HG03097 (cell line): ENCODE results near the gene DICER1.

Experiments
- ATAC-seq: cut with Tn5 transposase; IDR thresholded peaks from one replicate; pipeline ENCODE4 v1.9.1; 2021; ENCODE audit not compliant: unreplicated experiment, low FRiP score

The DICER1 gene

DNA sequence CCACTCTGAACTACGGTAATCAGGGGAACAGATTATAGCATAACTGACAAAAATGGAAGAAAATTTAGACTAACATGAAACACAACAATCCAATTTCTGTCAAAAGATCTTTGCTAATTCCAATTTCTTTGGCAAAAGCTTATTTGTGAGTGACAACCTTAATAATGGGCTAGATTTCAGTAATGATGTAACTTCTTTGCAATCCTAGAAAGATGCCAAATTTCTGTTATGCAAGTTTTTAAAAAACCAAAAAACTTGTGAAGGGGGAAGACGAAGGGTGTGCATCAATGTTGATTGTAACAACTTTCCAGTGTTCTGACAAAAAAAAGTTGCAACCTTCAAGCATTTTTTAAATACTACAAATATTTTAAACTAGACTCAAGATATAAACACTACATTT, 59.9 kb downstream of the DICER1 start:
- no peak for ATAC-seq

DNA sequence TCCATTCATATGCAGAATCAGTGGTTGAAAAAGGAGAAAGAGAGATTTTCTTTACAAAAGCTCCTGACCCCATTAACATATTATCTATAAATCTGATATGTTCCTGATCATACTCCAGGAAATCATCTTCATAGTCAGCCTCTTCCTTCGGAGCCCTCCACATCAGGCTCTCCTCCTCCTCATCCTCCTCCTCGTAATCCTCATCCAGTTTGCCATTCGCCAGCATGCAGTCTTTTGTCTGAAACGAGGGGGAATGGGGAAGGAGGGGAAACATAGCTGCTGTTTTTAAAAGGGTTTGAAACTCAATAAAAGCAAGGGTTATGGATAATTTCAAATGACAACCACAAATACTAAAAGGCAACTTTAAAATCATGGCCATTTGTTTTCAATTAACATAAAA, 60.9 kb downstream of the DICER1 start:
- no peak for ATAC-seq

DNA sequence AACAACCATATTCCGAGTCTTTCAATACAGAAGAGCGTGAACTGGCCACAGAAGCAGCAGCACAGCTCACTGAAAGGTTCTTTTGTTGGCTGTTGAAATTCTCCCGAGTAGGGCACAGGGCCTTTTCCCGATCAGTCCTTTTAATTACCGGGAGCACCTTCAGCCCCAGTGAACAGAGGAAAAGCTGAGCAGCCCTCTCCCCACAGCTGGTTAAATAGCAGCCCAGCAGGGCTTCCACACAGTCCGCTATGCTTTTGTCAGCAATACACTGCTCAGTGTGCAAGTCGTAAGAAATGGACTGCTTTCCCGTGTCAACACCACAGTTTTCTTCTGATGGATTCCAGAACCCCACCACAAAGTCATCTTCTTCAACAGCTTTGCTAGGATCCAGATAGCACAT, 61.3 kb downstream of the DICER1 start:
- no peak for ATAC-seq

DNA sequence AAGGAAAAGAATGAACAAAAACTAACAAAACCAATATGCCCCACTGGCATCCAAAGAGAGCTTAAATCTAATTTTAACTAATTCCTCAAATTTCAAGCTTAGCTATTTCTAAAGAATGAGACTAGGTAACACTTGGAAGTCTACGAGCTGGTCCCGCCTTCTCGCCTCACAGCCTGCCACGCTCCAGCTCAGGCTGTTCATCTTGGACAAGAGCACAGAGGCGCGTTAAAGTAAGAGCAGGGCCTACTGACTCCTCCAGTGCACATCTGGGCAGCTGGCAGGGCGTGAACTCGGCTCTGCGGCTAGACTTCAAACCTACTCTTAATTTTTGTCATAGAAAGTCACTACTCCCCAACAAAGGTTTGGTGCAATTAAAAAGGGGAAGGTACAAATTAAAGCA, 64.6 kb downstream of the DICER1 start:
- ATAC-seq: no peak

DNA sequence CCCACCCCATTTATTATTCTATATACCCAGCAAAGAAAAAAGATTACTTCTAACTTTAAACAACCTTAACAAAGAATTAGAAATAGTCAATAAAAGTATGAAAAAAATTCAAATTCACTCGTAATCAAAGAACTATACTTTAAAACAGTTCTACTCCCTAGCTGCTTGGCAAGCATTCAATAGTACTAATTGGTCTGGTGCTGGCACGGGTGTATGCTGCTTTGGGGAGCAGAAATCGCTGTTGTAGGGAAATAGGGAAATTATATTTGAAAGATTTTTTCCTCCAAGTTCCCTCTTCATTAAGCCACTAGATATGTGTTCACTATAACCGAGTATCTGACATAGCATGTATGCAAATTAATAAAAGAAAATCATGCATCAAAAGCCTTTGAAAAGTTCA, 65.7 kb downstream of the DICER1 start:
- no peak for ATAC-seq

DNA sequence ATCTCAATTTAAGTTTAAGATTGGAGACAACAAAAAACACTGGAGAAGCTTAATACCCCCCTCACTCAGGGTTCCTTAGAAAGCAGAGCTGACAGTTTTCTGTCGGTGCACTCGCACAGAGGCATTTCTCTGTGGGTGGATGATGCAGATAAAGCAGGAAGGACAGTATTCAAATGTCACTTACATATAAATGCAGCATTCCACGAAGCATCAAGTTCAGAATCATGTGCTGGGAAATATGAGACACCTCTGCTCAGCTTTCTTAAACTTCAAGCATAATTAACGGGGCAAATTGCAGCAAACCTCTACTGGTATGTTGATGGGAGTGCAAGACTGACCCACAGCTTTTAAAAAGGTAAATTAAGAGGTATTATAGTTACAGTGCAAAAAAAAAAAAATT, 68.7 kb downstream of the DICER1 start:
- no peak for ATAC-seq

DNA sequence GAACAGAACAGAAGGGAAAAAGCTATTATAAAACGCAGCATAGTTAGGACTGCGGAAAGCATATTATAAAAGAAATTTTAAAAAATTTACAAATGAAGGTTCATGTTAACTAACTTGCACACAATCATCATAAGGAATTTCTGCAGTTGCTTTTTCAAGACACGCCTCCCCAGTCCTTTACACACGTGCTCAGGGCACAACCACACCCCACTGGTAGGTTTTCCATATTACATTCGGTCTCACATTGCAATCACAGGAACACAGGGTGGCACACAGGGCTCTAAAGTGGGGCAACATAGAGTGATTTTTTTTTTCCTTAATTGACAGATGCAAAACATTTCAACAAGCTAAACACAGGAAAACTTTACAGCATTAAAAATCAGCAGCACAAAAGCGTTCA, 69.7 kb downstream of the DICER1 start:
- ATAC-seq: no peak

DNA sequence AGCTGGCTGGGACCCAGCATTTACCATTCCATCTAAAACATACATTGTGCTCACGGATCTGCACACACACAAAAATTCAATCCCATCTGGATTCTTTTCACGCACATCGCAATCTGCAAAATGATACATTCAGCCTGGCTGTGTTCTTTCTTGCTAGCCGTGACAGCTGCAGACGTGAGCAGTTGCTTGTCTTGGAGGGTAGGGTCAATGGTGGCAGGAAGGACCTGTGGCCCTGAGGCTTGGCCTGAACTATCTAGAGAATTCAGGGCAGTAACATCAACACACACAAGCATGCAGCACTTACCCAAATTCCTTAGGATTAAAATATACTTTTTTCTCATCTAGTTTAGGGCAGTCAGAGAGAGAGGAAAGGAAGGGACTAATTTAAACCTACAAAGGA, 72.0 kb downstream of the DICER1 start:
- ATAC-seq: no peak

DNA sequence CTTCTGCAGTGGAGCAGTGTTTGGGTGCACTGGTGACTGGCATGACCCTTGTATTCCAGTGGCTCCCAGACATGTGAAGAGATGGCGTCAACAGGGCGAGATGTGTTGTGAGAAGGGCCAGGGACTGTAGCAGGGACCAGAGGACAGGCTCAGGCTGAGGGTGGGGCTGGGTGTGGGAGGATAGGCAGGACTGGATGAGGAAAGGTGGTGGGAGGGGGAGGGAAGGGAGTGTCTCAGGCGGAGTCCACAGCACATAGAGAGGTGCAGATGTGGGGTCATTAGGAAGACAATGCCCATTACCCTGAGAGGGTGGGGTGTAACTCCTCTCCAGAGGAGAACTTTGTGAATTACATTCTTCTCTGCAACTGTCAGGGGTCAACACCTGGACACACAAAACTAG, 78.5 kb downstream of the DICER1 start:
- no peak for ATAC-seq

DNA sequence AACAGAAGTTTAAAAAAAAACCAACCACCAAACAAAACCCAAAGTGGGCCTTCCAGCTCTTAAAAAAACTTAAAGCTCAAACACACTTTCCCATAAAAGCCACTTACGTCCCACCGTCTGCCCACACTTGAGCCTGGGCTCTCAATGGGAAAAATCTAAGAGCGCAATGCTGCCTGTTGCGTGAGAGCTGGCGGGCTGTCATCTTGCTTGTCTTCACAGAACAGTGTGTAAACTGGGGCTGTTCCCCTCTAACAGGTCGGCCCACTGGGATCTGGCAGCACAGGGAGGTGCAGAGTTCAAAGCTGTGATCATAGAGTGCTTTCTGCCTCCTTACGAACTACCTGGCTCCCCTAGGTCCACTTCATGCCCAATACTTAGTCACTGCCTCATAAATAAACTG, 80.0 kb downstream of the DICER1 start:
- no peak for ATAC-seq

DNA sequence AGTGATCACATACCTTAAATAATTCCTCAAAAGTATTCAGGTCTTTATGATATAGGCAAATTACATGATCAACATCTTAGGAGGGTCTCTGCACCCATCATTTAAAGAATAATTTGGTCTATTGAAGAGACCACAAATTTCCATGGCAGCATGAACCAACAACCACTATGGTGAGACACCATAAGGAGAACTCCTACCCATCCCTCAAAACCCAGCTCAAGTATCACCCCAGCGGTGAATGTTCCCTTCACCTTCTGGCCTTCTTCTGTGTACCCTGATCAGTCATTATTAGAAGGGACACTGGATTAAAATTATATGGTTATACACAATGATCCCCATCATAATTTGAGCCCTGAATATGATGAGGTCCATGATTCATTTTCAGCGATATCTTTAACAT, 81.5 kb downstream of the DICER1 start:
- no peak for ATAC-seq

DNA sequence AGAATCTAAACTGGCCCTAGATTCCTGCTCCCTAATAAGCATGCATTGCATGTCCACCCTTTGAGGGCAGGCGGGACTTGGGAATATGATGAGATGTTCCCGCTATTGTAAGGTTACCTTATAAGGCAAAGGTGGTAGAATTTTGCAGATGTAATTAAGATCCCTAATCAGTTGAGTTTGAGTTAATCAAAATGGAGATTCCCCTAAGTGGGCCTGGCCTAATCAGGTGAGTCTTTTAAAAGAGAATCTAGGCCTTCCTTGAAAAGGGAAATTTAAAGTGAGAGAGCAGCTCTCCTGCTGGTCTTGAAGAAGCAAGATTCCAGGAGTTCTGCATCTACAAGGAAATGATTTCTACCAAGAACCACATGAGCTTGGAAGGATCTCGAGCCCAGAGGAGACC, 83.4 kb downstream of the DICER1 start:
- no peak for ATAC-seq

DNA sequence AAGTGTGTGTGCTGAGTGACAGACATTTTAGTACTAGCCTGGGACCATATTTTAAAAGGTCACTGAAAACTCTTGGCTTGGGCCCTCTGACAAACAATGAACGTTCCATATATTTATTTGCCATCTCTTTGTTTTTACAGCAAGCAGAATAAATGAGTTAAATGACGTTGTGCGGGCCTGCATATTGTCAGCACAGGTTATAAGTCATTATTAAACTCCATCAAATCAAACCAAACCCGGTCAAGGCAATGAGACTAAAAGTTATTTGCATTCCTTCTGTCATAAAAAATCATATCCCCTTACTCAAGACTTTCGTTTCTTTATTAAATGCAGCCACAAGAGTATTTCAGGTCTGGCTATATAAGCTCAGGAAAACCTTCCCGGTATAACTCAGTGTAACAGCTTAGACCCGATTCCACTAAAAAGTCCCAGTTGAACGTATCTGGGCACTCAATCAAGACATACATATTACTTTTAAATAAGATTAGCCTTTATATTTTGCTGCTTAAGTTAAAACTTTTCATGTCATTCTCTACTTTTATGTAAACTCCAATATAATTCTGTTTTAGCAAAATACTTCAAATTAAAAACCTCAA, 84.9 kb downstream of the DICER1 start:
- no peak for ATAC-seq

DNA sequence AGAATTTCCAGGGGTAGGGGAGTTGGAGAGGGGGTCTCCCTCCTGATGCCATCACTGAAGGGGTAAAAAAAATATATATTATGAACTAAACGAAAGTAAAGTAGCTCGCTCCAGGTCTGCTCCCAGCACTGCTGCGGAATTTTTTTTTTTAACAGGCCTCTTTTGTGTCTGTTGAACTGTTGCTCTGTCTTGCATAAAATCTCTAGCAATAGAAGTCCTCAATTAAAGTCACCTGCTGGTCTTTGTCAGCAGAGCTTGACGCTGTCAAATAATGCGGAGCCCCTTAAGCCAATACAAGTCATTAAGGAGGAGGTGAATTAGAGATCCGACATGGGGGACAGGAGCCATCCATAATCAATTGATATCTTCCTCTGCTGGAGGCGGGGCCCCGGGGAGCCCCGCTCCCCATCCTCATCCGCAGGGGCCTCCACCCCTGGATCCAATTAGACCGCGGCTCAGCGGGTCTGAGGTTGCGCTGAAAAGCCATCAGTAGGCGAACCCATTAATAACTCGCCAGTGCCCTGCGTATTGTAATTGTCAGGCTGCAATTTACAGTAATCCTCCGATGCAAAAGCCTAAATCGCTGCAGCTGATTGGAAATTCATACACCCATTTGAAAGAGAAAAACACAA, 85.6 kb downstream of the DICER1 start:
- no peak for ATAC-seq

DNA sequence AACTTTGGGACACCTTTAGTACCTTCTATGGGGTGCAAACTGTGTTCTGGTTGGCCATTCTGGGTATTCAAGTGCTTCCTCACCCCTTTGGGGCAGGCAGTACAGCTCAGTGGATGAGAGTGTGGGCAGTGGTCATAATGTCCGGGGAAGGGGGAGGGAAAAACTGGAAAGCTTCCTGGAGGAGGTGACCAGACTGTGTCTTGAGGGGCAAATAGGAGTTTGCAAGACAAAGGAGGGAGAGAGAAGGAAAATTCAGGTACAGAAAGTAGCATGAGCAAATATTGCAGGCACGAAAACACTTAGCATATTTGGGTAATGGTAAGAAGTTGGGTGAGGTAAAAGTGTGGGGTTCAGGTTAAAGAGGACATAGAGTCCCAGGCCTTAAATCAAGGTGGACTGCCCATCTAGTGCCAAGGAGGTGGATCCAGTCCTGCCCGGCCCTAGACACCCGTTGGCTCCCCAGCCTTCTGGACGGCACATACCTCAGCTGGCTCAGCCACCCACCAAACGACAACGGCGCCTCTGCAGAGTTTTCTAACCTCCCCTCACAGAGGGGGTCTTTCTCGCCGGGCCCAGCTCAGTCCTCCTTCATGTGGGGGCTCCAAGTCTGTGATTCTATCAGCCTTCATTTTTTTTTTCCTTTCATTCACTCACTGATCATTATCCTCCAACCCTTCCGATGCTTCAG, 86.4 kb downstream of the DICER1 start:
- ATAC-seq: no peak

DNA sequence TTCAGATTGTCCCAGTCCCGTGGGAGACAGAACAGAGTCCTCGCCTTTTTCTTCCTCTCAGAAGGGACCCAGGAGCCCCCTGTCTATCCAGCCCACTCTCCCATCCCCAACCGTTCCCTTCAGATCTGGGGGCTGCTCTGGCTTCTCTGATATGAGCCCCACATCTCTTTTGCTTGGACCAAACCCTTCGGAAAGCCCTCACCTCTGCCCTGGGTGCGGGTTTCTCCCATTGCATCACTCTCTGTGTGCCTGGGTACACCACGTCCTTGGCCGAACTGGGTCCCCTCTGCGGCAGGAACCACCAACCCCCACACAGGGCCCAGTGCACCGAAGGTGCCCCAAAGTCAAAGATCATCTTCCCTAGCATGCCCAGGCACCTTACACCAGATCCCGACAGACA, 87.8 kb downstream of the DICER1 start:
- ATAC-seq: no peak

DNA sequence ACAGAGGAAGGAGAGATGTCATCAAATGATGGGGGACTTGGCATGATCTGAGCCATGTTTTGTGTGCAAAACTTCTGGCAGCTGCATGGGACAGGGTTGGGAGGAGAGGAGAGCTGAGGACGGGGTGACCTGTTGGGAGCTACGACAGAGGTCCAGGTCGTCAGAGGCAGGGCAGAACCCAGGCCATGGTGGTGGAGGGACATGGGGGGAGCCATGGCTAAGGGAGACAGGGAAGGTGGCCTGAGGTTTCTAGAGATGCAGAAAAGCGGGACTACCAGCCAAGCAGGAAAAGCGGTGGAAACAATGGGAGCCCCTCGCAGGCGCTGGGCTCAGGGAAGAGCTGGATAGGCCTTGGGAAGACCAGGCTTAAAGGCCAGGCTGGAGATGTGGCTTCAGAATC, 88.3 kb downstream of the DICER1 start:
- no peak for ATAC-seq

DNA sequence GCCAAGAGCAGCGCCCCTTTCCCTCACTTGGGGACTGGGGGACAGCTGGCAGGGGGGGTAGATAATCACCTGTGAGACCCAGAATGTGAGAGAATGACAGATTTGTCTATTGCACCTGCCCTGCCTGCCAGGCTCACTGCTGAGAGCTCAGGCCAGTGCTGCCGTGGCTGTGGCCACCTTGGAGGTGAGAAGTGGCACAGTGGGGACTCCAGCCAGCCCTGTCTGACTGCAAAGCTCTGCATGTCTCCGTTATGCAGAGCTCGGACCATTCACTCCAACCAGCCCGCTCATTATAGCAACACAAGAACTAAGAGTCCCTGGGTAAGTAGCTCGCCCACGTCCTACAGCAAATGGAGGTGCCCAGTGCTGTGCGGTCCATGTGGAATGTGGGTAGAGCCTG, 88.8 kb downstream of the DICER1 start:
- no peak for ATAC-seq

DNA sequence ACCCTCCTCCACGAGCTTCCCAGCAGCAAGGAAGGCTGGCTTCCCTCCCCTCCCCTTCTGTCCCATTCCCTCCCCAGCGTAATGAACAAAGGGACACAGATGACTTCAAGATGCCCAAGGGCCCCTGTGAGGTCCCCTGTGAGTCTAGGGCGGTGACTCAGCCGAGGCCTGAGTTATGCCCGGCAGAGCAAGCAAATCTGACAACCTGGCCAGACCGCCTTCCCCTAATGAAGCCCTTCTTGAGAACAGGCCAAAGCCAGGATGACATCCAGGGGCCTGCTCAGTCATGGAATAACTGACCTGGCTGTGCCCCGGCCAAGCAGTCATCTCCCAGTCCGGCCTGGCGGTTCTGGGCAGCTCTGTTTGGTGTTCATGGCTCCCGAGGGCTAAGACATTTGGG, 89.2 kb downstream of the DICER1 start:
- ATAC-seq: no peak

DNA sequence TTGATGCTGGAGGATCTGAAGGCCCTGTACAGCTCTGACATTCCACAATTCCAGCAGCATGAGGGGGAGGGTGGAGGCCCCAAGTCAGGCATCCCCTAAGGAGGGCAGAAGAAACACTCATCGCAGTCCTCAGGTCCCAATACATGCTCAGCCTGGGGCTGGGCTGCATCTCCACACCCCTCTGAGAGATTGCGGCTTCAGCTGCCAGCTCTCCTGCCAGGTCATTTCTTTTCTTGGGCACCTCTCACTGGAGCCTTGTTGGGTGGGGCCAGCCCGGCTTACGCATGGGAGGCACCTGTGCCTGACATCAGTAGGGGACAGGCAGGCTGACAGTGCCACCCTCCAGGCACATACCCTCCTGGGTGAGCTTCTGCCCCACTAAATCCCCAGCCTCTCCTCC, 89.8 kb downstream of the DICER1 start:
- ATAC-seq: no peak

DNA sequence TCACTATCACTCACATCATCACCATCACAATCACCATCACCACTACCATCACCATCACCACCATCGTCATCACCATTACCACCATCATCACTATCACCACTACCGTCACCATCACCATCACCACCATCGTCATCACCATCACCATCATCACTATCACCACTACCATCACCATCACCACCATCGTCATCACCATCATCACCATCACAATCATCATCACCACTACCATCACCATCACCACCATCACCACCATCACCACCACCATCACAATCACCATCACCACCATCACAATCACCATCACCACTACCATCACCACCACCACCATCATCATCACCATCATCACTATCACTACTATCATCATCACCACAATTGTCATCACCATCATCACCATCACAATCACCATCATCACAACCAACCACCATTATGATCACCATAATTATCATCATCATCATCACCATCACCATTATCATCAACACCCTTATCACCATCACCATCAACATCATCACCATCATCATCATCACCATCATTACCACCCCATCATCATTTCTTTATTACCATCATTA, 90.8 kb downstream of the DICER1 start:
- ATAC-seq: no peak

DNA sequence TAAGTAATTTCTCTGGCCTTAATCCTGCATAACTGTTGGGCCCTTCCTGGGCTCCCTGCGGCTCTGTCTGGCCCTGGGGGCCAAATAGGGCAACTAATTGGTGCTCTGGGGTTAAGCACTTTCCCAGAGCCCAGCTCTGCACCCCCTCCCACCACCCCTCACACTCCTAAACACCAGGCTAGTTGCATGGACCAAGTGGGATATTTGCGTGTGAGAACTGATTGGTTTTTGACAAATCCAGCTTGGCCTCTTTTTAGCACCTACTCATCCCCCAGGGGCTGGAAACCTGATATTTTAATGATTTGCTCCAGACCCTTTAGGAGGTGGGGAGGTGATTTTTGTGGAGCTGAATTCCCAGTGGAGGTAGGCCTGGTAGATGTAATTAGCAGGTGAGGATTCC, 91.9 kb downstream of the DICER1 start:
- no peak for ATAC-seq
